ENCODE data around the gene UBE2E1.
"Not testable (repeated sequence)": the region's sequence is repeated elsewhere in the genome, so short reads cannot be mapped to it uniquely, and the experiment has no call there.

The UBE2E1 gene

GRCh38 chr3:23867400-23867799, 61.6 kb downstream of the UBE2E1 start:
- no peak overlapping the region for H3K4me3 ChIP-seq (ENCODE audit: control insufficient read depth, low read depth, low read length)
- TF ChIP-seq CTCF (IDR thresholded peaks at IDR 0.05; ENCODE audit: control insufficient read depth, insufficient read depth, low read depth, low read length, missing control alignments) = no peak
- no peak for DNase-seq (ENCODE audit: low read depth)

- H3K4me3 ChIP-seq (ENCODE audit: control insufficient read depth, low read depth, low read length) = no peak overlapping the region
- no peak for TF ChIP-seq CTCF (IDR thresholded peaks at IDR 0.05; ENCODE audit: control insufficient read depth, insufficient read depth, low read depth, low read length, missing control alignments)
- DNase-seq (ENCODE audit: low read depth) = no peak
Measured at GRCh38 chr3:23867838-23868237, 62.1 kb downstream of the UBE2E1 start.

GRCh38 chr3:23869977-23870662, 64.4 kb downstream of the UBE2E1 start:
- DNase-seq (ENCODE audit: low read depth) = no peak
- H3K4me3 ChIP-seq (ENCODE audit: control insufficient read depth, low read depth, low read length) = no peak overlapping the region
- no peak for TF ChIP-seq CTCF (IDR thresholded peaks at IDR 0.05; ENCODE audit: control insufficient read depth, insufficient read depth, low read depth, low read length, missing control alignments)

GRCh38 chr3:23870663-23871043, 64.9 kb downstream of the UBE2E1 start:
- not testable (repeated sequence) for DNase-seq (ENCODE audit: low read depth); H3K4me3 ChIP-seq (ENCODE audit: control insufficient read depth, low read depth, low read length)

- H3K4me3 ChIP-seq (ENCODE audit: control insufficient read depth, low read depth, low read length) = not testable (repeated sequence)
Measured at GRCh38 chr3:23871361-23871760, 65.6 kb downstream of the UBE2E1 start.

GRCh38 chr3:23872330-23872729, 66.6 kb downstream of the UBE2E1 start:
- DNase-seq (ENCODE audit: low read depth) = no peak
- no peak for TF ChIP-seq CTCF (IDR thresholded peaks at IDR 0.05; ENCODE audit: control insufficient read depth, insufficient read depth, low read depth, low read length, missing control alignments)
- no peak overlapping the region for H3K4me3 ChIP-seq (ENCODE audit: control insufficient read depth, low read depth, low read length)

More at GRCh38 chr3:23871361-23871760, 65.6 kb downstream of the UBE2E1 start:
- not testable (repeated sequence) for DNase-seq (ENCODE audit: low read depth)

- DNase-seq (ENCODE audit: low read depth) = no peak
- no peak overlapping the region for H3K4me3 ChIP-seq (ENCODE audit: control insufficient read depth, low read depth, low read length)
- no peak for TF ChIP-seq CTCF (IDR thresholded peaks at IDR 0.05; ENCODE audit: control insufficient read depth, insufficient read depth, low read depth, low read length, missing control alignments)
Measured at GRCh38 chr3:23873941-23874340, 68.2 kb downstream of the UBE2E1 start.
